ENCODE measurements around the gene CTNNA2.

Gene CTNNA2

GRCh38 chr2:79935771-79936657 lies 423.2 kb downstream of the CTNNA2 start:
- DNase-seq (ENCODE audit: low spot score), result peak; percentile 68

GRCh38 chr2:79936715-79937114 lies 423.9 kb downstream of the CTNNA2 start:
- DNase-seq (ENCODE audit: low spot score), result no peak

- no peak for DNase-seq (ENCODE audit: low spot score)
Observed at GRCh38 chr2:79938648-79939047, 425.8 kb downstream of the CTNNA2 start.

GRCh38 chr2:79940364-79940763 lies 427.5 kb downstream of the CTNNA2 start:
- DNase-seq (ENCODE audit: low spot score), result no peak

- DNase-seq (ENCODE audit: low spot score), result no peak
Observed at GRCh38 chr2:79941179-79941578, 428.3 kb downstream of the CTNNA2 start.

- DNase-seq (ENCODE audit: low spot score), result no peak
Observed at GRCh38 chr2:79944205-79944604, 431.4 kb downstream of the CTNNA2 start.

GRCh38 chr2:79945653-79946445 lies 433.0 kb downstream of the CTNNA2 start:
- no peak for DNase-seq (ENCODE audit: low spot score)

GRCh38 chr2:79947751-79948150 lies 434.9 kb downstream of the CTNNA2 start:
- DNase-seq (ENCODE audit: low spot score), result no peak

- no peak for DNase-seq (ENCODE audit: low spot score)
Observed at GRCh38 chr2:79950526-79950925, 437.7 kb downstream of the CTNNA2 start.

- DNase-seq (ENCODE audit: low spot score), result no peak
Observed at GRCh38 chr2:79952616-79953015, 439.8 kb downstream of the CTNNA2 start.

- DNase-seq (ENCODE audit: low spot score), result no peak
Observed at GRCh38 chr2:79960035-79960434, 447.2 kb downstream of the CTNNA2 start.

- no peak for DNase-seq (ENCODE audit: low spot score)
Observed at GRCh38 chr2:79960519-79960918, 447.7 kb downstream of the CTNNA2 start.

- DNase-seq (ENCODE audit: low spot score), result no peak
Observed at GRCh38 chr2:79964966-79965365, 452.1 kb downstream of the CTNNA2 start.

- no peak for DNase-seq (ENCODE audit: low spot score)
Observed at GRCh38 chr2:79966369-79966768, 453.5 kb downstream of the CTNNA2 start.

GRCh38 chr2:79966882-79967281 lies 454.0 kb downstream of the CTNNA2 start:
- DNase-seq (ENCODE audit: low spot score), result no peak

- DNase-seq (ENCODE audit: low spot score), result no peak
Observed at GRCh38 chr2:79971807-79972206, 459.0 kb downstream of the CTNNA2 start.

- DNase-seq (ENCODE audit: low spot score), result no peak
Observed at GRCh38 chr2:79972661-79973060, 459.8 kb downstream of the CTNNA2 start.

- DNase-seq (ENCODE audit: low spot score), result no peak
Observed at GRCh38 chr2:79975791-79976565, 463.1 kb downstream of the CTNNA2 start.

GRCh38 chr2:79977792-79978191 lies 464.9 kb downstream of the CTNNA2 start:
- no peak for DNase-seq (ENCODE audit: low spot score)

GRCh38 chr2:79980116-79980515 lies 467.3 kb downstream of the CTNNA2 start:
- no peak for DNase-seq (ENCODE audit: low spot score)

GRCh38 chr2:79980816-79981215 lies 468.0 kb downstream of the CTNNA2 start:
- no peak for DNase-seq (ENCODE audit: low spot score)

- no peak for DNase-seq (ENCODE audit: low spot score)
Observed at GRCh38 chr2:79981316-79981715, 468.5 kb downstream of the CTNNA2 start.

All from iPS-NIHi11 (cell line).